Loucy (cell line): ENCODE measurements around the gene CDK6.
"Not testable (repeated sequence)": the region's sequence is repeated elsewhere in the genome, so short reads cannot be mapped to it uniquely, and the experiment has no call there.

ENCODE experiments used
- H2AFZ ChIP-seq: fragments of 200-600 bp; sonication (generic); 2 replicates; pipeline ENCODE4 v1.6.0; 2016; ENCODE audit warnings: antibody characterized with exemption, mild to moderate bottlenecking, low read length, moderate library complexity
- H3F3A ChIP-seq: fragments of 200-600 bp; 2 replicates; pipeline ENCODE4 v1.6.0; 2016; ENCODE audit warnings: antibody characterized with exemption, low read depth, mild to moderate bottlenecking
- H3K27me3 ChIP-seq: fragments of 200-600 bp; sonication (generic); 2 replicates; pipeline ENCODE4 v1.6.1; 2014; ENCODE audit warnings: low read length, mild to moderate bottlenecking; ENCODE audit not compliant: insufficient read depth, poor library complexity, severe bottlenecking
- H3K36me3 ChIP-seq: fragments of 200-600 bp; sonication (generic); 2 replicates; pipeline ENCODE4 v1.6.1; 2016; ENCODE audit warnings: low read length; ENCODE audit not compliant: insufficient read depth
- H3K4me1 ChIP-seq: fragments of 200-600 bp; sonication (generic); 2 replicates; pipeline ENCODE4 v1.5.1; 2014; ENCODE audit warnings: low read length, mild to moderate bottlenecking; ENCODE audit not compliant: insufficient read depth, poor library complexity, severe bottlenecking
- H3K4me2 ChIP-seq: fragments of 200-600 bp; sonication (generic); 2 replicates; pipeline ENCODE4 v1.6.0; 2014; ENCODE audit warnings: antibody characterized with exemption, low read length, low read depth, mild to moderate bottlenecking; ENCODE audit not compliant: poor library complexity, severe bottlenecking
- H3K4me3 ChIP-seq: fragments of 200-600 bp; sonication (generic); 2 replicates; pipeline ENCODE4 v1.5.1; 2014; ENCODE audit warnings: low read length, mild to moderate bottlenecking, mixed read lengths; ENCODE audit not compliant: poor library complexity, severe bottlenecking
- H3K79me2 ChIP-seq: fragments of 200-600 bp; sonication (generic); 2 replicates; pipeline ENCODE4 v1.6.1; 2014; ENCODE audit warnings: low read length; ENCODE audit not compliant: insufficient read depth
- H3K9ac ChIP-seq: fragments of 200-600 bp; sonication (generic); 2 replicates; pipeline ENCODE4 v1.6.0; 2014; ENCODE audit warnings: mild to moderate bottlenecking, low read depth, low read length, moderate library complexity; ENCODE audit not compliant: poor library complexity, severe bottlenecking
- H3K9me2 ChIP-seq: fragments of 200-600 bp; sonication (generic); replicated peaks from 2 replicates; pipeline ENCODE4 v1.6.1; 2016; ENCODE audit warnings: low read depth, low read length, mixed read lengths
- H3K9me3 ChIP-seq: fragments of 200-600 bp; sonication (generic); 2 replicates; pipeline ENCODE4 v1.6.1; 2014; ENCODE audit warnings: mild to moderate bottlenecking, antibody characterized with exemption, low read length, low read depth; ENCODE audit not compliant: insufficient read depth
- H4K20me1 ChIP-seq: fragments of 200-600 bp; sonication (generic); 2 replicates; pipeline ENCODE4 v1.6.0; 2014; ENCODE audit warnings: antibody characterized with exemption, low read length, mild to moderate bottlenecking; ENCODE audit not compliant: insufficient read depth, poor library complexity, severe bottlenecking
- EZH2phosphoT487 ChIP-seq: fragments of 200-600 bp; IDR thresholded peaks from 2 replicates; pipeline ENCODE4 v1.6.1; 2018; ENCODE audit warnings: antibody characterized with exemption, mild to moderate bottlenecking, moderate library complexity, borderline replicate concordance
- TF ChIP-seq, protein P1 (sequence below): fragments of 200-600 bp; sonication (generic); conservative IDR thresholded peaks from 2 replicates; pipeline ENCODE4 v1.5.1; 2014; ENCODE audit warnings: mild to moderate bottlenecking, antibody characterized with exemption, low read length

CDK6 gene

DNA sequence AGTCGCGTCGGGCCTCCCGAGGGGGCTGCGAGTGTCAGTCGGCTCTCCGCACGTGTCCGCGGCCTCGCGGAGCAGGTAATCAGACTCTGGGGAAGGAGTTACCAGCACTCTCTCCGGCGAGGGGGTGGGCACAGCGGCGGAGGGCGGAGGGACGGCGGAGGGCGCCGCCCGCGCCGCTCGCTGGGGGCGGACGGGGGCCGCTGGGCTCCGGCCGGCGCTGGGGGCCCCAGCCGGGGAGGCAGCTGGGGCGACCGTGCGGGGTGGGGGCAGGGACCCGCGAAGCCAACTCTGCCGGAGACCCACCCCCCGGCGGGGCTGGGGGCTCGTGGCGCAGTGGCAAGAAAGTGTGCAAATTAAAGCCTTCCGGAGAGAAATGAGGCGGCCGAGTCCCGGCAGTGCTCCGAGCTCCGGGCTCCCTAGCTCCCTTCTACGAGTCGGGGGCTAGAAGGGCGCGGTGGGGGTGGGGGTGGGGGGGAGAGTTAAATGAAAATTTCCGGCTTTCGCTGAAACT, at the start of gene CDK6:
TSS of gene CDK6 (minus strand) at position 85 of the 511 bp plus-strand sequence. CDS start 3,250 bp downstream, outside the sequence.
- Histone ChIP-seq H3K36me3 (peaks cover 20% of the 10 kb centered on the region), H3K4me1 (peaks cover 51% of the 10 kb centered on the region), H3K9me3 (no peaks in the 10 kb centered on the region), H2AFZ (no peak within 1 kb of the TSS), H3K79me2 (peaks cover 100% of the 10 kb centered on the region), H3K27me3 (peaks cover 36% of the 10 kb centered on the region), H3F3A (peaks cover 5% of the 10 kb centered on the region), H3K9ac (peak within 1 kb of the TSS; percentile 98), H3K4me2 (peak within 1 kb of the TSS; percentile 93), H3K4me3 (peak within 1 kb of the TSS; percentile 87), H3K9me2 (no peaks in the 10 kb centered on the region), H4K20me1 (peaks cover 29% of the 10 kb centered on the region)
- TF ChIP-seq EZH2phosphoT487, result no peak
- TF ChIP-seq, protein P1, sequence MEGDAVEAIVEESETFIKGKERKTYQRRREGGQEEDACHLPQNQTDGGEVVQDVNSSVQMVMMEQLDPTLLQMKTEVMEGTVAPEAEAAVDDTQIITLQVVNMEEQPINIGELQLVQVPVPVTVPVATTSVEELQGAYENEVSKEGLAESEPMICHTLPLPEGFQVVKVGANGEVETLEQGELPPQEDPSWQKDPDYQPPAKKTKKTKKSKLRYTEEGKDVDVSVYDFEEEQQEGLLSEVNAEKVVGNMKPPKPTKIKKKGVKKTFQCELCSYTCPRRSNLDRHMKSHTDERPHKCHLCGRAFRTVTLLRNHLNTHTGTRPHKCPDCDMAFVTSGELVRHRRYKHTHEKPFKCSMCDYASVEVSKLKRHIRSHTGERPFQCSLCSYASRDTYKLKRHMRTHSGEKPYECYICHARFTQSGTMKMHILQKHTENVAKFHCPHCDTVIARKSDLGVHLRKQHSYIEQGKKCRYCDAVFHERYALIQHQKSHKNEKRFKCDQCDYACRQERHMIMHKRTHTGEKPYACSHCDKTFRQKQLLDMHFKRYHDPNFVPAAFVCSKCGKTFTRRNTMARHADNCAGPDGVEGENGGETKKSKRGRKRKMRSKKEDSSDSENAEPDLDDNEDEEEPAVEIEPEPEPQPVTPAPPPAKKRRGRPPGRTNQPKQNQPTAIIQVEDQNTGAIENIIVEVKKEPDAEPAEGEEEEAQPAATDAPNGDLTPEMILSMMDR, result no peak

- not testable (repeated sequence) for H3K36me3 ChIP-seq, H3K79me2 ChIP-seq, H3K27me3 ChIP-seq, H3K9ac ChIP-seq, H3K4me2 ChIP-seq, H3K9me2 ChIP-seq, H3F3A ChIP-seq, H3K4me3 ChIP-seq, H4K20me1 ChIP-seq, H3K9me3 ChIP-seq, H3K4me1 ChIP-seq, H2AFZ ChIP-seq
These were observed 49.7 kb upstream of the CDK6 start for GRCh38 chr7:92886039-92886438.

- Histone ChIP-seq H3K4me1 (peaks cover 16% of the 10 kb centered on the region), H3K9me2 (no peaks in the 10 kb centered on the region), H2AFZ (no peak overlapping the region), H3K36me3 (no peaks in the 10 kb centered on the region), H3K79me2 (0 out of 2 replicates have a peak, but pooled peaks cover 7% of the 10 kb centered on the region), H4K20me1 (no peaks in the 10 kb centered on the region), H3K9ac (no peak overlapping the region), H3K4me2 (no peak overlapping the region), H3K4me3 (no peak overlapping the region), H3K9me3 (no peaks in the 10 kb centered on the region; the same call in 1 of the 2 replicates), H3F3A (no peaks in the 10 kb centered on the region), H3K27me3 (no peaks in the 10 kb centered on the region)
- TF ChIP-seq EZH2phosphoT487, result no peak
- TF ChIP-seq, protein P1, result no peak
These were observed 47.8 kb upstream of the CDK6 start for GRCh38 chr7:92884218-92884617.

- H3K36me3 ChIP-seq, result no peaks in the 10 kb centered on the region
- 0 out of 2 replicates have a peak, but pooled peaks cover 7% of the 10 kb centered on the region for H3K79me2 ChIP-seq
- TF ChIP-seq EZH2phosphoT487, result no peak
- TF ChIP-seq, protein P1, result no peak
- H3K4me1 ChIP-seq, result peaks cover 16% of the 10 kb centered on the region
- no peak overlapping the region for H3K4me3 ChIP-seq
- H4K20me1 ChIP-seq, result no peaks in the 10 kb centered on the region
- H3K4me2 ChIP-seq, result no peak overlapping the region
- no peaks in the 10 kb centered on the region for H3F3A ChIP-seq
- H3K27me3 ChIP-seq, result no peaks in the 10 kb centered on the region
- H3K9me2 ChIP-seq, result no peaks in the 10 kb centered on the region
- H2AFZ ChIP-seq, result no peak overlapping the region
- no peaks in the 10 kb centered on the region; the same call in 1 of the 2 replicates for H3K9me3 ChIP-seq
- H3K9ac ChIP-seq, result no peak overlapping the region
These were observed 46.4 kb upstream of the CDK6 start for GRCh38 chr7:92882760-92883159.
